LNCAP (cell line): ENCODE data around the gene ABL2.

Source experiments
- TF ChIP-seq, protein P1 (sequence below): fragments of 450-650 bp; IDR thresholded peaks from 2 replicates; pipeline ENCODE4 v1.5.1; 2017; ENCODE audit warnings: mild to moderate bottlenecking

The ABL2 gene

DNA sequence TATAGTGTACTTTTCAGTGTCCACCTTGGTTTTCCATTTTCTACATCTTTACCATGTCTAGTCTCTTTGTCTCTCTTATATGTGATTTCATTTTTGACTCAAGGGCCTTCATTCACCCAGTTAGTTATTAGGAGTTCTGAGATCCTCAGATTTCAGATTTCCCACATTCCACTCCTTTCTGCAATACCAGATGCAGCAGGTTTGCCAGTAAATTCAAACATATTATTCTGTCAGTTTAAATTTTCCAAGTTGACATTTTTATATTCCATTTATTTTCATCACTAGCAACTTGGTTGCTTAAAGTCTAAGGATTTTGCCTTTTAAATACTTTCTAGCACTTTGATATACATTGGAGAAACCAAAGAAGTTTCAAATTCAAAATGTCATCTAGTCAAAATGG is 42.4 kb downstream of the ABL2 start:
- TF ChIP-seq, protein P1, sequence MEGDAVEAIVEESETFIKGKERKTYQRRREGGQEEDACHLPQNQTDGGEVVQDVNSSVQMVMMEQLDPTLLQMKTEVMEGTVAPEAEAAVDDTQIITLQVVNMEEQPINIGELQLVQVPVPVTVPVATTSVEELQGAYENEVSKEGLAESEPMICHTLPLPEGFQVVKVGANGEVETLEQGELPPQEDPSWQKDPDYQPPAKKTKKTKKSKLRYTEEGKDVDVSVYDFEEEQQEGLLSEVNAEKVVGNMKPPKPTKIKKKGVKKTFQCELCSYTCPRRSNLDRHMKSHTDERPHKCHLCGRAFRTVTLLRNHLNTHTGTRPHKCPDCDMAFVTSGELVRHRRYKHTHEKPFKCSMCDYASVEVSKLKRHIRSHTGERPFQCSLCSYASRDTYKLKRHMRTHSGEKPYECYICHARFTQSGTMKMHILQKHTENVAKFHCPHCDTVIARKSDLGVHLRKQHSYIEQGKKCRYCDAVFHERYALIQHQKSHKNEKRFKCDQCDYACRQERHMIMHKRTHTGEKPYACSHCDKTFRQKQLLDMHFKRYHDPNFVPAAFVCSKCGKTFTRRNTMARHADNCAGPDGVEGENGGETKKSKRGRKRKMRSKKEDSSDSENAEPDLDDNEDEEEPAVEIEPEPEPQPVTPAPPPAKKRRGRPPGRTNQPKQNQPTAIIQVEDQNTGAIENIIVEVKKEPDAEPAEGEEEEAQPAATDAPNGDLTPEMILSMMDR, result no peak

DNA sequence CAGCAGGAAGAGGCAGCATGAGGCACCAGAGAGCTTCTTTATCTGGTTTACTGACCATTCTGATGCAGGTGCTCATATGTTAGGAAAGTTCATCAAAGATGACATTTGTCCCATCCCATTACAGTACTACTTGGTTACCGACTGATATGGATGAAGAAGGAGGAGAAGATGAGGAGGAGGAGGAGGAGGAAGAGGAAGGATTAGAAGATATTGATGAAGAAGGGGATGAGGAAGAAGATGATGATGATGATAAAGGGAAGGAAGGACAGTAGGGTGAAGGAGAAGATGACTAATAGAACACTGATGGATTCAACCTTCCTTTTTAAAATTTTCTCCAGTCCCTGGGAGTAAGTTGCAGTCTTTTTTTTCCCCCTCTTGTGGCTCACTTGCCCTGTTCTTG is 45.1 kb downstream of the ABL2 start:
- TF ChIP-seq, protein P1, result no peak

GRCh38 chr1:179183857-179184256 is 45.6 kb downstream of the ABL2 start:
- TF ChIP-seq, protein P1, result no peak

DNA sequence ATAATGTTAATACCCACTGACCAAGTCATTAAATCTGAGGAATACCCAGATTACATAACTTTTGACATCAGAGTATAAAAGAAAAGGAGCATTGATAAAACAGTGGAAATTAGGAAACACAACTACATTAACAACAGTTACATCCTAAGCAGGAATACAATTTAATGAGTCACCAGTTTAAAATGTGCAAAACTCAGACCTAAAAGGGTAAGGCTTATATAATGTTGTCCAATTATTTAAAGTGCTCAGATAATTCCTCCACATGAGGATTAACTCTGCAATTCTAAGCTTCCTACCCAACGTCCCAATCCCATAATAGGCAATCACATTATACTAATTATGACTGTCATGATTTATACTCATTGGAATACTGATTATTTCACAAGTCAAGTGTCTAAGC is 50.5 kb downstream of the ABL2 start:
- TF ChIP-seq, protein P1, result no peak

DNA sequence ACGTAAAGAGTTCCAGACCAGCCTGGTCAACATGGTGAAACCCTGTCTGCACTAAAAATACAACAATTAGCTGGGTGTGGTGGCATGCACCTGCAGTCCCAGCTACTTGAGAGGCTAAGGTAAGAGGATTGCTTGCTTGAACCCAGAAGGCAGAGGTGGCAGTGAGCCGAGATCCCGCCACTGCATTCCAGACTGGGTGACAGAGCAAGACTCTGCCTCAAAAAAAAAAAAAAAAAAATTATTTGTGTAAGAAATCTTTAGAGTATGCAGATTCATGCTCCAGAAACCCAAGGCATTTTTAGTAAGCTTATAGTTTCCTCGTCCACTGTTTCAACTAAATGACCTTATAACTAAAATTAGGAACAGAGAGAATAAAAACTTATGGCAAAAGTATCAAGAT is 51.3 kb downstream of the ABL2 start:
- TF ChIP-seq, protein P1, result no peak

DNA sequence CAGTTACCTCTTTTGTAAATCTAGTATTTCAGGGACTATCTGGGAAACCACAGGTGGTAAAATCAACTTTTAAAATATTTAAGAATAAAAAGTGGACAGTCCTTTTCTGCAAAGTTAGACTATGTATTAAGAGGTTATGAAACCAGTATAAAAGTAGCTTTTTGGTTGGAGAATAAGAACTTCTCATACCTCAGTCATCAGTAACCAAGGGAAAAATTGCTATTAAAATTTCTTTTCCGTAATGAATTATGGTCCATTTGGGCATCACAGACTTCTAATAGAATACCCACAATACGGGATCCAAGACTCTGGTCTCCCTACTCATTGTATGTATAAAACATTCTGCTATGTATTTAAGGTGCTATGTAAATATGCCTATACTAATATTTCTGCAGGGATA is 51.9 kb downstream of the ABL2 start:
- TF ChIP-seq, protein P1, result no peak

DNA sequence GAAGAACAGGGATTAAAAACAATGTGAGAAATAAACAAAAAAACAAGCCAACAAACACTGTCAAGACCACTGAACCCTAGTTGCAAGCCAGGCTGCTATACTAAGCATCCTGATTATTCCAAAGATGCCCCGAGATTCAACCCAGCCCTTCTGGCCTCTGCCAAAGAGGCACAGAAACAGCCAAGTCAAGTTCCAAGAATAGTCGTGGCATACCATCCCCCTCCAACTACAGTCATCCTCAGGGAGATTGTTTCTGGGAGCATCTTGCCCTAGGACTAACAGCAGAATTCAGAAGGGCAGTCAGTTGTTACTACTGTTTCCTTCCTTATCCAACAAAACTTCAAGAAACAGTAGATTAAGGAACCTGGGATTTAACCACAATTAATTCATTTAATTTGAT is 52.3 kb downstream of the ABL2 start:
- TF ChIP-seq, protein P1, result no peak
